GM12878 (cell line): ENCODE measurements around the gene RFX3.

Experiments
- CEBPB ChIP-seq, 2 experiments: fragments of 150-350 bp in 1 of 2; IDR thresholded peaks; 2 replicates each; pipeline ENCODE4 v1.6.1; 2012 to 2014; ENCODE audit warnings: low read depth in 2 of 2, low read length in 2 of 2, borderline replicate concordance in 1 of 2, inconsistent platforms in 1 of 2
- HDGF ChIP-seq: fragments of 450-650 bp; IDR thresholded peaks from 2 replicates; pipeline ENCODE4 v1.6.1; 2016; ENCODE audit warnings: antibody characterized with exemption
- PAX8 ChIP-seq: fragments of 450-650 bp; IDR thresholded peaks from 2 replicates; pipeline ENCODE4 v1.6.1; 2017; ENCODE audit warnings: mild to moderate bottlenecking, moderate library complexity
- POLR2A ChIP-seq: IDR thresholded peaks from 2 replicates; pipeline ENCODE4 v1.6.1; 2011; ENCODE audit warnings: low read depth, mild to moderate bottlenecking, low read length
- POU2F2 ChIP-seq: IDR thresholded peaks from 3 replicates; pipeline ENCODE4 v1.6.1; 2011; ENCODE audit warnings: low read depth, mild to moderate bottlenecking, low read length, borderline replicate concordance
- SIX5 ChIP-seq: IDR thresholded peaks from 2 replicates; pipeline ENCODE4 v1.6.1; 2011; ENCODE audit warnings: mild to moderate bottlenecking, low read depth, low read length, moderate library complexity; ENCODE audit not compliant: severe bottlenecking
- TF ChIP-seq, protein P1 (sequence below), 3 experiments: IDR thresholded peaks in 2 of 3; conservative IDR thresholded peaks in 1 of 3; 2 replicates each; pipeline ENCODE4 v1.5.1; 2011; ENCODE audit warnings: low read depth in 3 of 3, low read length in 3 of 3, mild to moderate bottlenecking in 3 of 3, control low read depth in 2 of 3, moderate library complexity in 2 of 3, inconsistent platforms in 1 of 3, mixed read lengths in 1 of 3; ENCODE audit not compliant: control insufficient read depth in 2 of 3, insufficient read depth in 1 of 3; ENCODE audit errors: extremely low read depth in 1 of 3
- TF ChIP-seq, protein P2 (sequence below): IDR thresholded peaks from 2 replicates; pipeline ENCODE4 v1.6.1; 2012; ENCODE audit warnings: low read depth, low read length, improper control_type of control experiment
- TF ChIP-seq, protein P3 (sequence below): IDR thresholded peaks from 2 replicates; pipeline ENCODE4 v1.6.1; 2012; ENCODE audit warnings: mild to moderate bottlenecking, low read depth, low read length

DNA sequence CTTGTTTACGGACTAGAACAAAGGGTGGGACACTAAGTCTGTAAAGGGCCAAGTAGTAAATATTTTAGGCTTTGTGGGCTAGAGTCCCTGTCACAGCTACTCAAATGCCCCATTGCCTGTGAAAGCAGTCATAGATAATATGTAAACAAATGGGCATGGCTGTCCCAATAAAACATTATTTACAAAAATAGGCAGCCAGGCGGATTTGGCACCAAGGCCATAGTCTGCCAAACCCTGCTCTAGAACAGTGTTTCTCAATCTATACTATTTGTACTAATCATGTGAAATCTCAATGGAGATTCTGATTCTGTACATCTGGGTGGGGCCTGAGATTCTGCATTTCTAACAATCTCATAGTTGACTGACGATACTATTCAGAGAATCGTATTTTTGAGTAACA, 92.0 kb downstream of the RFX3 start:
- TF ChIP-seq CEBPB (IDR thresholded peaks at IDR 0.05; ENCODE audit: borderline replicate concordance in 1 of 2, low read depth in 2 of 2, low read length in 2 of 2) = no peak
- TF ChIP-seq, protein P1, sequence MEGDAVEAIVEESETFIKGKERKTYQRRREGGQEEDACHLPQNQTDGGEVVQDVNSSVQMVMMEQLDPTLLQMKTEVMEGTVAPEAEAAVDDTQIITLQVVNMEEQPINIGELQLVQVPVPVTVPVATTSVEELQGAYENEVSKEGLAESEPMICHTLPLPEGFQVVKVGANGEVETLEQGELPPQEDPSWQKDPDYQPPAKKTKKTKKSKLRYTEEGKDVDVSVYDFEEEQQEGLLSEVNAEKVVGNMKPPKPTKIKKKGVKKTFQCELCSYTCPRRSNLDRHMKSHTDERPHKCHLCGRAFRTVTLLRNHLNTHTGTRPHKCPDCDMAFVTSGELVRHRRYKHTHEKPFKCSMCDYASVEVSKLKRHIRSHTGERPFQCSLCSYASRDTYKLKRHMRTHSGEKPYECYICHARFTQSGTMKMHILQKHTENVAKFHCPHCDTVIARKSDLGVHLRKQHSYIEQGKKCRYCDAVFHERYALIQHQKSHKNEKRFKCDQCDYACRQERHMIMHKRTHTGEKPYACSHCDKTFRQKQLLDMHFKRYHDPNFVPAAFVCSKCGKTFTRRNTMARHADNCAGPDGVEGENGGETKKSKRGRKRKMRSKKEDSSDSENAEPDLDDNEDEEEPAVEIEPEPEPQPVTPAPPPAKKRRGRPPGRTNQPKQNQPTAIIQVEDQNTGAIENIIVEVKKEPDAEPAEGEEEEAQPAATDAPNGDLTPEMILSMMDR (IDR thresholded peaks at IDR 0.05 in 2 of 3, conservative IDR thresholded peaks at IDR 0.05 in 1 of 3; ENCODE audit: control insufficient read depth in 2 of 3, extremely low read depth in 1 of 3, insufficient read depth in 1 of 3, low read depth in 3 of 3, low read length in 3 of 3) = no peak
- TF ChIP-seq POLR2A = no peak
- TF ChIP-seq POU2F2 = no peak
- TF ChIP-seq SIX5 = no peak
- TF ChIP-seq, protein P2, sequence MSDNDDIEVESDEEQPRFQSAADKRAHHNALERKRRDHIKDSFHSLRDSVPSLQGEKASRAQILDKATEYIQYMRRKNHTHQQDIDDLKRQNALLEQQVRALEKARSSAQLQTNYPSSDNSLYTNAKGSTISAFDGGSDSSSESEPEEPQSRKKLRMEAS = no peak
- TF ChIP-seq PAX8 = no peak
- TF ChIP-seq, protein P3, sequence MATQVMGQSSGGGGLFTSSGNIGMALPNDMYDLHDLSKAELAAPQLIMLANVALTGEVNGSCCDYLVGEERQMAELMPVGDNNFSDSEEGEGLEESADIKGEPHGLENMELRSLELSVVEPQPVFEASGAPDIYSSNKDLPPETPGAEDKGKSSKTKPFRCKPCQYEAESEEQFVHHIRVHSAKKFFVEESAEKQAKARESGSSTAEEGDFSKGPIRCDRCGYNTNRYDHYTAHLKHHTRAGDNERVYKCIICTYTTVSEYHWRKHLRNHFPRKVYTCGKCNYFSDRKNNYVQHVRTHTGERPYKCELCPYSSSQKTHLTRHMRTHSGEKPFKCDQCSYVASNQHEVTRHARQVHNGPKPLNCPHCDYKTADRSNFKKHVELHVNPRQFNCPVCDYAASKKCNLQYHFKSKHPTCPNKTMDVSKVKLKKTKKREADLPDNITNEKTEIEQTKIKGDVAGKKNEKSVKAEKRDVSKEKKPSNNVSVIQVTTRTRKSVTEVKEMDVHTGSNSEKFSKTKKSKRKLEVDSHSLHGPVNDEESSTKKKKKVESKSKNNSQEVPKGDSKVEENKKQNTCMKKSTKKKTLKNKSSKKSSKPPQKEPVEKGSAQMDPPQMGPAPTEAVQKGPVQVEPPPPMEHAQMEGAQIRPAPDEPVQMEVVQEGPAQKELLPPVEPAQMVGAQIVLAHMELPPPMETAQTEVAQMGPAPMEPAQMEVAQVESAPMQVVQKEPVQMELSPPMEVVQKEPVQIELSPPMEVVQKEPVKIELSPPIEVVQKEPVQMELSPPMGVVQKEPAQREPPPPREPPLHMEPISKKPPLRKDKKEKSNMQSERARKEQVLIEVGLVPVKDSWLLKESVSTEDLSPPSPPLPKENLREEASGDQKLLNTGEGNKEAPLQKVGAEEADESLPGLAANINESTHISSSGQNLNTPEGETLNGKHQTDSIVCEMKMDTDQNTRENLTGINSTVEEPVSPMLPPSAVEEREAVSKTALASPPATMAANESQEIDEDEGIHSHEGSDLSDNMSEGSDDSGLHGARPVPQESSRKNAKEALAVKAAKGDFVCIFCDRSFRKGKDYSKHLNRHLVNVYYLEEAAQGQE = no peak
- TF ChIP-seq HDGF = no peak
